ENCODE measurements around the gene MGME1. TPM values are rescaled to one million over a fixed set of nuclear protein-coding genes. Genes with fewer than 3 reads are reported as not detected.

MGME1 gene
- polyA plus RNA-seq, 4 donors, result 37.9 to 42.3 (median 40.8) TPM

DNA sequence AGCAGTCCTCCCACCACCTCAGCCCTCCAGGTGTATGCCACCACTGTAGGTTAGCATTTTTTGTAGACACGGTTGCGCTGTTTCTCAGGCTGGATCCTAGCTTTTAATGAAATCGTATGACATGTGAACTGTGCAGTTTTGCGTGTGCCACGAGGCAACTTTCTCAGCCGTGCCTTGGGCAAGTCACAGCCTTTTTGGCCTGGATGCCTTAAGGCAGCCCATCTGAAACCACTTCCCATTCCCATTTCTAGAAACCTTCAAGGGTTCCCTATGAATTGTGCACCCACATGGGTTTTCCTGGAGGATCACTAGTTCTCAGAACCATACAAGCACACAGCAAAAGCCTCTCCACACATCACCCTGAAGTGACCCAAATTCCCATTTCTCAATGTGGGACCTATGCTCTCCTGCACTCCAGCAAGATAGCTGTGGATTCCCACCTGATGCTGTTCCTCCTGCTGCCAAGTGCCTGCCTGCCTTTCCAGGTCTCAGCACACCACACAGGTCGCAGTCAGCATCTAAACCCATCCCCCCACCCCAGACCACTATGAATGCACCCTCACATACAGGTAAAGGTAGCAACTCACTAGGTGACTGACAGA lies 29.1 kb upstream of the MGME1 start:
- no peak for DNase-seq (ENCODE audit: low read depth in 4 of 4, low spot score in 2 of 4)

DNA sequence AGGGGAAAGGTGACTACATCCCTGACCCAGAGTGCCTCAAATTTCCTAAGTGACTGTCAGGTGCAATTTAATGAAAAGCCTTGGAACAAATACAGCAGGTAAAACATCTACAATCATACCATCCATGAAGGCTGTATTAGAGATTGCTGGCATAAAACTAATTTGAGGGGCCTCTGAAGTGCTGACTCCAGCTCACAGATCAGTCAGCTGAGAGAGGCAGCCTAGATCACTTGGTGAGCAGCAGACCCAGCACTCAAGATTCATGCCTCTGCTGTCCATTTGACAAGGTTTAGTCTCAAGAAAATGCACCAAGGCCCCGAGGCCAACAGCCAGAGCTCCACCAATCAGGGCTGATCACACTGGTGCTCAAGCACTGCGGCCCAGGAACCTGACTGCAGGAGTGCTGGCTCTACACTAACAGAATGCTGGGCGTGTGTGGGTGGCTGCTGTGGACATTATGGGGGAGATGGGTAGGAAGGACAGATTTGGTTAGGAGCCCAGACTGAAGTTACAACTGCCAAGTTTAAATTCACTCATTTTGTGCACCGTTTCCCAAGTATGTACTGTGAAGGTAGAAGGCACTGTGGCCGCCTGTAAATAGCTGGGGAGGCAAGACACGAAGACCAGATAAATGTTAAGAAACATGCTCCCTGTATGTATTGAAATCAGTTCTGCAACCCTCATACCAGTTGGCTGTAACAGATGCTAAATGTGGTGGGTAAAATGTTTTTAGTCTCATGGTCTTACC lies 28.4 kb upstream of the MGME1 start:
- DNase-seq (ENCODE audit: low read depth in 4 of 4, low spot score in 2 of 4), result no peak

DNA sequence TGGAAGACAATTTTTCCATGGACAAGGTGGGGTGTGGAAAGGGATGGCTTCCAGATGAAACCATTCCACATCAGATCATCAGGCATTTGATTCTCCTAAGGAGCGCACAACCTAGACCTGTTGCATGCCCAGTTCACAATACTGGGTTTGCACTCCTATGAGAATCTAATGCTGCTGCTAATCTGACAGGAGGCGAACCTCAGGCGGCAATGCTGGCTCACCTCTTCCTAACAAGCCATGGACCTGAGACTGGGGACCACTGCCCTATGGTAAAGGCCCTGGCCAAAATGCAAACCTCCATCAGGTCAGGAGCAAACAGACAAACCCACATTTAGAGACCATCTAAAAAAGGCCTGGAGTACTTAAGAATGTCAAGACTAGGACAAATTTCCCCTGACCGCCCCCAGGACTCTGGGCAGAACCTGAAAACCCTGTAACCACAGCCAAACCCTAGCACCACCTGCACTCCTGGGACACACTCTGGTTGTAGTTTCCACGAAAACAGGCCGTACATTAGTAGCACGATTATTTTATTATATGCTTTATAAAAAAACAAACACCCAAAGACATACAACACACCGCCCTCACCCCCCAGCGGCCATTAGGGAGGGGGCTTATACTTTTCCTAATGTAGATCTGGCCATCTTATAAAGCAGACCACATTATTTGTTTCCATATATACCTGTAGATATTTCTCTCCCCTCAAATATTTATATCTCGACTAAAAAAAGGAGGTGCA lies 27.6 kb upstream of the MGME1 start:
- no peak for DNase-seq (ENCODE audit: low read depth in 4 of 4, low spot score in 2 of 4)

DNA sequence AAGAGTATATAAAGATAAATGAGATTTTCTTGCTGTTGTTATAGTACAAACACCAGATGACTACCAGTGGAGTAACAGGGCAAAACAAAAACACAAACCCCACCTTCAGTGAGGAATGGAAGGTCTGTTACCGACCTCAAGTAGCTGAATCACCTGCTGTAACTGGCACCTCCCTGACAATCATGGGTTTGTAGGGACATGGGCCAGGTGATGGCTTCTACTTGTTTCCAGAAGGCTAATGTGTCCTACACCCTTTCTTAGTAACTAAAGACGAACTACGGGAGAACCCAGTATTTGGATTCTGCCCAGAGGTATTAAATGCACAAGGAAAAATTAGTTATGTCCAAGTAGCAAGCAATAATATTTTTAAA lies 27.0 kb upstream of the MGME1 start:
- no peak for DNase-seq (ENCODE audit: low read depth in 4 of 4, low spot score in 2 of 4)

DNA sequence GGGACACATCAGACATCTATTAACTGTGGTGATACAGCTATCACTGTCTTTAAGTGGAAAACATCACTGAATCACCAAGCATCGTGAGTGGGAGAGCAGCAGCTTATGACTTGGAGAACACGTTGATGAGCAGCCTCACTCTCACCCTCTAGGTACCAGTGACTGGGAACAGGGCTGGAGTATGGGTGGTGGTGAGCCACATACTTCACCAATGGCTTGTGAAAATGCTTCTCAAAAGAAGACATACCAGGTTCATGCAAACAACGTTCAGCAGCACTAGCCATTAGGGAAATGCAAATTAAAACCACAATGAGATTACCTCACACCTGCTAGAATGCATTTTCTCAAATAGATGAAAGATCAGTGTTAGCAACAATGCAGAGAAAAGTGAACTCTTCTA lies 25.5 kb upstream of the MGME1 start:
- DNase-seq (ENCODE audit: low read depth in 4 of 4, low spot score in 2 of 4), result no peak

DNA sequence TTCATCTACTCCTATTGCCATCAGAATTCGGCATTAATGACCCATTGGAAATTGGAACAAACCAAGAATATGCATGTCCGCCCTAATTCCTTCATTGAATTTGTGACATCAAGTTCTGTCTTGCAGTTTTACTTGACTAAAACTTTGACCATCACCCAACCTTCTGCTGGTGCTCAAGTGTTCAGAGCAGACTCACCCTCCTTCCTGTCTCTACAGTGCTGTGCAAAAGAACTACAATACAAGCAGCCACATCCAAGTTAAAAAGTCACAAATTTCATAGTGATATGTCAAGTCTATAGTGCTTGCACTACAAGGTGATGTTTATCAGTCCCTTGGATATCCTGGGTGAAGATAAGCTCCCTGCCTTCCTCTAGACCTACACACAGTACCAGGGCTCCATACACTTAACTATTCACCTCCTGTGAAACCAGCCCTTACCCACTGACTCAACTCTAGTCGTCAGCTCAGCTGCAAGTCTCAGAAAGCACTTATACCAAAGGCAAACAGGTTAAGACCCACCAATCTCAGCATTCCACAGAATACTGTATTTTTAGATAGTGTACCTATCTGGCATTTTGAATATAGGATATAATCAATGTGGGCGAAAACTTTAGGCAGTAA lies 23.9 kb upstream of the MGME1 start:
- DNase-seq (ENCODE audit: low read depth in 4 of 4, low spot score in 2 of 4), result no peak

DNA sequence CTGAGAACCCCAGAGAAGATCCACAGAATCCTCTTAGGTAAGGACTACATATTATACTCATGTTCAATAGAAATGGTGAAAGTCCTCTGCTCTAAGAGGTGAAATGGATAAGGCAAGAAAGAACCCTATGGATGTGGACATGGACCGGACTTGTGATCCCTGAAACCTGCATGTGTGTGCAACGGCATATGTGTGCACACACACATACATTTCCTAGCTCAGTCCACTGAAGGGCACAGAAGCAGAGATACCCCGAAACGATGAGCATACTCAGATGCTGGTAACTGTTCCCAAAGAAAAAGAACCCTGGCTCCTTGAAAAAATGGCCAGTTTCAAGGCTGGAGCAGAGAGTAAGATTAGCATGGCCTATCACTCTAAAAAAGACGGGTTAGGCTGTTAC lies 22.8 kb upstream of the MGME1 start:
- no peak for DNase-seq (ENCODE audit: low read depth in 4 of 4, low spot score in 2 of 4)

DNA sequence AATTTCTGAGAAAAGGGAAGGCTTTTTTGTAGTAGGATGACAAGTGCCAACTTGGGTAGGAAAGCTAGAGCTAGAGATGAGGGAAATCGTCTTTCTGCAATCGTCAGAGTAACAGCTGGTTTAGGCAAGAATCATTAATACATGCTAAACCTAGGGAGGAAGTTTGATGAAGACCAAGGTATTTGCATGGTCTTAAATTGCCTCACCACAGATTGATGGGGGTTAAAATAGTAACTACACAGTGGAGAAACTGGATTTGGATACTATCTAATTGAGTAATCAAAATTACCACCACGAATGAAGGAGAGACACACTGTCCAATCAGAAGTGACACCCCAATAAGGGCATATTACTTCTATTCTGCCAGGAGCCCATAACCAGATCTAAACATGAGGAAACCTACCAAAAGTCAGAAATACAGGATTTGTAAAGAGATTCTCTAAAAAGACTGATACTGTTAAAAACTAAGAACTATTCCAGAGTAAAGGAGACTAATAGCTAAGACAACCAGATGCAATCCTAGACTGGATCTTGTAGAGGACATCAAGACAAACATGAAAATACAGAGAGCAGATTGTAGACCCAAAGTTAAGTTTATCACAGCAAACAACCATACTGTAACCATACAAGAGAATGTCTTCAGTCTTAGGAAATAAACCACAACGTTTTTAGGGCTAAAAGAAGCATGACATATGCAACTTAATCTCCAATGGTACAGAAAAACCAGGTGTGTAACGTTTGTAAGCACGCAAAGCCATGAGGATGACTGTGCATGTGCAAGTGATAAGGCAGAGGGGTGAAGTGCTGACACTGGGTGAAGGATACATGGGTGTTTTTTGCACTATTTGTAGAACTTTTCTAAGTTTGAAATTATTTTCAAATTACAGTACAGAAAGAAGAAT lies 22.0 kb upstream of the MGME1 start:
- DNase-seq (ENCODE audit: low read depth in 4 of 4, low spot score in 2 of 4), result no peak

DNA sequence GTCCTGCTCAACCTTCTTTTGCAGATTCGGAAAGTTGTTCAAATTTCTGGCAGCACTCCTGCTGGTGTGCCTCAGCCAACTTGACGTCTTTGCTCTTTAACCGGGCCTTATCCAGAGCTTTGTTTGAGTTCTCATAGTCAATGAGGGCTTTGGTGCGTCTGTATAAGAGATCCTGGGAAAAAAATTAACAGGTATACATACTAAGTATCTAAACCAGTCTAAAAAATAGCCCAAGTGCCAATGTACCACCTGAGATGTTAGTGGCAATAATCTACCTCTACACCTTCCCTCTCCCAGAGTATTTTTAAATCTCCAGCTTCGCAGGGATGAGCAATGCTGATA lies 21.4 kb upstream of the MGME1 start:
- DNase-seq (ENCODE audit: low read depth in 4 of 4, low spot score in 2 of 4), result no peak

DNA sequence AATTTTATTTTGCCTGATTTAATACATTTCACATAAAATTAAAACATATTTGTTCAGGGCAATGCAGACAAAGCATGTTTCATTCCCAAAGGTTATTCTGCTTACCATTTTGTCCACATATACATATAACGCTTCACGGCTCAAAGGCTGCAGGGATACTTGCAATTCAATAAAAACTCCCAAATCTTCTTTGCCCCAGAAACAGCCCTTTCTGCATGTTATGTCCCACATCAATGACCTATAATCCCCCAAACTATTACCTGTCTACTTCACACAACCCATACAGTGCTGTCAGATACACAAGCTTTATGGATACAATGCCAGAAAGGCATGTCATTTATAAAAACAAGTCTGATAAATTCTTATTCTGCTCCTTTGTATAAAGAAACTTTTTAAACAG lies 20.4 kb upstream of the MGME1 start:
- no peak for DNase-seq (ENCODE audit: low read depth in 4 of 4, low spot score in 2 of 4)

DNA sequence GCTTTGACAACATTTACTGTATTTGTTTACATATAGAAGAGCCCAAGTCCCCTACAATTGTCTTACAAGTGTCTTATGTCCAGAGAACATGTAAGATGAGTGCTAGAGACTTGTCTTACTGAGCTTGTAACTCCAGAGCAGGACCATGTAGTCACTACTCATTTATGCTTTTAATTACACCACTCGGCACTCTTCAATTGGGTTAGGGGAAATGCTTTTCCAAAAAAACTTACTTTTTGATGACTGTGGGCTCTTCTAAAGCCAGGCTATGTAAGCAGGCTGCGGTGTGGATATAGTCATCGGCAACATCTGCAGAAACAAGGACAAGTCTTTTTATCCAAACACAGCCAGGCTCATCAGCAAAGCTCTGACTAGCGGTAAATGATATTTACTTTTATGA lies 18.9 kb upstream of the MGME1 start:
- DNase-seq (ENCODE audit: low read depth in 4 of 4, low spot score in 2 of 4), result no peak

DNA sequence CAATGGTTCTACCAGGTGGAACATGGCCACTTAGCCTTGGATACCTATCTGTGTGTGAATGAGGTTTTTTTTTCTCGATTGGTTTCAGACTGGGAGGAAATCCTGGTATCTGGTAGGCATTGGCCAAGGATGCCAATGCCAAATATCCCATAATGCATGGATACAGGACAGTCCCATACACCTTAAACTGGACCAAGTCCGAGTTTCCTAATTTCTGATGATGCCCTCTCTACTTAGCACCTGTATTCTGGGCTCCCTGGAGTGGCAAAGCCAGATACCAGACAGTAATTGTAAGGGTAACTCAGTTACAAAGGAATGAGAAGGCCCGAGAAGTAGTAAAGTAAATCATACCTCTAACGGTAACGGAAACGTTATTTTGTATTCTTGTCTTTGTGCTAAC lies 18.1 kb upstream of the MGME1 start:
- no peak for DNase-seq (ENCODE audit: low read depth in 4 of 4, low spot score in 2 of 4)

DNA sequence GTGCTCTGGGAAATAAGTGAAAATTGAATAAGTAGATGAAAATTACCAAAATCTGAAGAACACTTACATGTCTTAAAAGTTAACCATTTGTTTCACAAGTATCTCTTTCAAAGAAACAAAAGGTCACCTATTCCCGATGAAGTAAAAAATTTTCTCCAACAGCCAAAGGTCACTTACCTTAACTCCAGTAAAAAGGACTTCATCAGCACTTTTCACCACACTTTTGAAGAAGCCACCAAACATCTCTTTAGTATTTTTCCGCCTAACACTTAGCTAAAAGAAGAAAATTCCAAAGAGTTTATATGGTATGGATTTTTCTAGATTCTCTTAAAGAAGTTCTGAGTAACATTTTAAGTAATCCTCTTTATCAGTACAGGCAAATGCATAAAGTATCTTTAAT lies 17.5 kb upstream of the MGME1 start:
- DNase-seq (ENCODE audit: low read depth in 4 of 4, low spot score in 2 of 4), result no peak

DNA sequence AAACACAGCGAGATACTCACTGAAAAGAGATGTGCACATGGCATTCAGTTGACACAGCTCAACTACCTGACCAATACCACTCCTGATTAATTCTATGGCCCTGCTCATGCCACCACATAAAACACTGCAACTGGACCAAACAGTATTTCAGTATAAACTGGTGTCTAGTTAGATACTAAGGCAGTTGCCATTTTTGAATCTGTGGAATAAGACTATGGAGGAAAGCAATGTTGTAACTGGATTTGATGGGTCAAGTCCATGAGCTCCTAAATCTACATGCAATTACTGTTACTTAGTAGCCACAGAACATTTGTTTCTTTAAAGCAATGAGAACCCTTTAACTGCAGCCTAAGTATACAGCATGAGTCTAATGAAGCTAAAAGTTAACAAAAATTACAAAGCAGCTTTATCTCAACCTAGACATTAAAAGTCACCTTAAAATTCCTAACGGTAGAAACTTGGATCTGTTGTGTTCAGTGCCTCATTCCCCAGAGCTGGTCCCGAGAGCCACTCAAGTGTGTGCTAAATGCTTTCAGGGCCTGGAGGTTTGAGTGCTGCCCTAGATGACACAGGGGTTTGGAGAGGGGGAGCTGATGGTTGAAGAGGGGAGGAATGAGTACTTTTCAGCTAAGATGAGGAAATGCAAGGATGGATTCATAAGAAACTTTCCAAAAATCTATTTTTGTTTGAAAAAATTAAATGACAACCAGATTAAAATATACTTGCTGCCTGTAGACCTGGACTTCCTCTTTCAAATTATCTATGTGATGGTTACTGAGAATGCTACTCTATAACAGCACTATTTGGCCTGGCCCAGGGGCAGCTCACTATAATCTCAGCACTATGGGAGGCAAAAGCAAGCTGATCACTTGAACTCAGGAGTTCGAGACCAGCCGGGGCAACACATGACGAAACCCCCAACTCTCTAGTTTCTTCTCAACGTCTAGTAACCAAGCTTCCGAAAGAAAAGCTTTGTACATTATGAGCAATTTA lies 15.8 kb upstream of the MGME1 start:
- DNase-seq (ENCODE audit: low read depth in 4 of 4, low spot score in 2 of 4), result no peak

DNA sequence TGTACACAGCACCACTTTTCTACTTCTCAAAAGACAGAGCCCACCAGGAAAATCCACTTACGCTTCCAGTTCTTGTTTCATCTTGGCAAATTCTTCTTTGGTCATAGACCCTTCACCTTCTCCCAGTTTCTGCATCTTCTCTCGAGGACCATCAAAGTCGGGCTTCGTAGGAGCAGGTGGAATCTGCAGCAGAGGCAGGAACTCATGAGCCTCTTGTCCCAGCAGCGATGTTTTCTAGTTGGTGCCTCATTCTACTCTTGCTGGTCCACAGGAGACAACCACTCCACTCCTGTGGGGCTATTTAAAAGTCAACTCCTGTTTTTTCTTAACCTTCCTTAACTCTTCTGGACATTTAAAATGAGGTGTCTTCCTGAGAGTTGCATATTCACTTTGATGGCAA lies 14.9 kb upstream of the MGME1 start:
- no peak for DNase-seq (ENCODE audit: low read depth in 4 of 4, low spot score in 2 of 4)

DNA sequence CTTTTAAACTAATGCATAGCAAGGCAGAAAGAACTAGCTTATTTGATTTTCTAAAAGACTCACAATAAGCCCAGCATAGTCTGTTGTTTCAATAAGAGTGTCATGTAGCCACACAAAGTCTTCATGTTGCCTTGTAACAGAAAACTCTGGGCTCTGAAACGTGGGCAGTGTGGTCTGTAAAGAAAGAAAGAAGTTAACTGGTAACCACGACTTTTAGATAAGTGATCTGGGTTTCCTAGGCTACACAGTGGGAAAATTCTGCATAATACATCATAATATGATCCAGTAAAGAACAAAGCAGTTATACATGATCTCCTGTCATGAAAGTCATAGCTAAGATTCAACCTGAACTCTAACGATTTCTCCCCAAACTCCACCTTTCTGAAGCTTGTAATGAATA lies 13.5 kb upstream of the MGME1 start:
- DNase-seq (ENCODE audit: low read depth in 4 of 4, low spot score in 2 of 4), result no peak

DNA sequence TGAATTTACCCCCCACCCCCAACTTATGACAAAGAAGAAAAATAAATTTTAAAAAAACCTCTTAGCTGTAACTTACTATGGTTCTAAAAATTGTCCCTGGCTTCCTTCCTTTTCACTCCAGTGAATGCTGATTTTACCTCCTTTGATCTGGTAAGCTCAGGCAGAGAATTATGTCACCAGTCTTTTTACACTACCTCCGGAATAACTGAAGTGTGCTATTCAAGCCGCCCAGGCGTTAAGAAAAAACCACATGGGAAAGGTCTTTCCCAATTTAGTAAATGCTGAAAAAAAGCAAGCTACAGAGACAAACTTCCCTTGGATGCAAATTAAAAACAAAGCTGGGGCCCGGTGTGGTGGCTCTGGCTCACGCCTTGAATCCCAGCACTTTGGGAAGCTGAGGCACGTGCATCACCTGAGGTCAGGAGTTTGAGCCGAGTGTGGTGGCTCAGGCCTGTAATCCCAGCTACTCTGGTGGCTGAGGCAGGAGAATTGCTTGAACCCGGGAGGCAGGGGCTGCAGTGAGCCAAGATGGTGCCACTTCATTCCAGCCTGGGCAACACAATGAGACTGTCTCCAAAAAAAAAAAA lies 12.6 kb upstream of the MGME1 start:
- DNase-seq (ENCODE audit: low read depth in 4 of 4, low spot score in 2 of 4), result no peak

DNA sequence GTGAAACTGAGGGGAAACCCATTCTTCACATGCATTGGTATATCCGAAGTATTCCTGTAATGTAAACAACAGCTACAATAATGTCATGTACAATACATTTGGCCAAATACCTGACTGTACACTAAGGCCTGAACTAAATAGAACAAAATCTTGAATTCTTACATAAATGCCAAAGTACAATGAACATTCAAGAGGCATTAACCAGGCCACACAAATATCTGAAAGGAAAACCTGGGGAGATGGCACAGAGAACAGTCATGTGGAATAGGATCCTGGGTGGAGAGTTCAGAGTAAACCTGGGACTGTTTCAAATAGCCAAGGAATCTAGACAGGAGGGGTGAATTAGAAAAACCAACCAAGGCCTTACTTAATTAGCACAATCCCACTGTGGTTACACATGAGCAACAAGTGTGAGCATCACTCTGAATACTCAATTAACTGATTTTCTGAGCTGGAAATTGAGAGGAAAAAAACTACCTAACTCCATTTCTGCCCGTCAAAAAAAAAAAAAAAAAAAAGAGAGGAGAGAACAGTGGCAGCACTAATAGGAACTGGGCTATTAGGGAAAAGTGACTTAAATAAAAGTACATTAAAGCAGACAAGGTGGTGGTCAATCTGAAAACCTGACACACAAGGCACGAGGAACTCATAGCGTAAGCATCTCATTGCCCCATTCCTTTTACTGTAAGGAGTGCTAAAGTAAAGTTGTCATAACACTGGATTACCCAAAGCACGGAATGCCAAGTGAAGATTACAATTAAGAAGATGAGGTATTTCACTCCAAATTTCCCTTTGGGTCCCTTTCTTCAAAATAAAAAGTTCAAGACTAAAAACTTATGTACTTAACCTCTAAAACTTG lies 11.1 kb upstream of the MGME1 start:
- no peak for DNase-seq (ENCODE audit: low read depth in 4 of 4, low spot score in 2 of 4)
